Spleen (tissue), 7 donors: ENCODE data around the gene CLEC11A.

ENCODE experiments used
- POLR2AphosphoS5 ChIP-seq, 3 donors: sonication (generic); formaldehyde crosslinking; IDR thresholded peaks; one replicate each; pipeline ENCODE4 v1.5.1; 2017; ENCODE audit warnings: antibody characterized with exemption in 3 of 3
- TF ChIP-seq, protein P1 (sequence below), 11 experiments: fragments of 200-600 bp in 7 of 11; fragments of 450-650 bp in 4 of 11; sonication (generic) in 4 of 11; IDR thresholded peaks in 8 of 11; conservative IDR thresholded peaks in 3 of 11; 1 replicate in 7 of 11; 2 replicates in 4 of 11; pipeline versions ENCODE4 v1.4.0 to v1.8.0; 2016 to 2021; ENCODE audit warnings: antibody characterized with exemption in 11 of 11, inconsistent platforms in 4 of 11, mild to moderate bottlenecking in 1 of 11
- donor health status: DM: no; HTN: no; CAD: no; lungs with moderate emphysema.
- donor health status: DM: no; HTN: no; CAD: no.
- donor health status: DM: no; HTN: no; CAD: no.

DNA sequence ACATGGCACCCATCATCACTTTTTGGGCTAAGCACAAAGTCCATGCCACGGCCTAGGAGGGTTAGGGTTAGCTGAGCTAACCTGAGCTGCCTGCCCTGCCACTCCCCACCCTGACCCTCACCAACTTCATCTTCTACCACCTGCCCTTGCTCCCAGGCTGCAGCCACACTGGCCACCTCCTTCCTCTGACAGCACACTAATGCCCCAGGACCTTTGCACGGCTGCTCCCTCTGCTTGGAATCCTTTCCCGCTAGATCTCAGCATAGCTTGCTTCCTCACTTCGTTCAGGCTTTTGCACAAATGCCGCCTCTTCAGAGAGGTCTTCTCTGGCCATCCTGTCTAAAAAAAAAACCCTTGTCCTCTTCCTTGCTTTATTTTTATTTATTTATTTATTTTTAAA lies 16.8 kb upstream of the CLEC11A start:
- TF ChIP-seq, protein P1, sequence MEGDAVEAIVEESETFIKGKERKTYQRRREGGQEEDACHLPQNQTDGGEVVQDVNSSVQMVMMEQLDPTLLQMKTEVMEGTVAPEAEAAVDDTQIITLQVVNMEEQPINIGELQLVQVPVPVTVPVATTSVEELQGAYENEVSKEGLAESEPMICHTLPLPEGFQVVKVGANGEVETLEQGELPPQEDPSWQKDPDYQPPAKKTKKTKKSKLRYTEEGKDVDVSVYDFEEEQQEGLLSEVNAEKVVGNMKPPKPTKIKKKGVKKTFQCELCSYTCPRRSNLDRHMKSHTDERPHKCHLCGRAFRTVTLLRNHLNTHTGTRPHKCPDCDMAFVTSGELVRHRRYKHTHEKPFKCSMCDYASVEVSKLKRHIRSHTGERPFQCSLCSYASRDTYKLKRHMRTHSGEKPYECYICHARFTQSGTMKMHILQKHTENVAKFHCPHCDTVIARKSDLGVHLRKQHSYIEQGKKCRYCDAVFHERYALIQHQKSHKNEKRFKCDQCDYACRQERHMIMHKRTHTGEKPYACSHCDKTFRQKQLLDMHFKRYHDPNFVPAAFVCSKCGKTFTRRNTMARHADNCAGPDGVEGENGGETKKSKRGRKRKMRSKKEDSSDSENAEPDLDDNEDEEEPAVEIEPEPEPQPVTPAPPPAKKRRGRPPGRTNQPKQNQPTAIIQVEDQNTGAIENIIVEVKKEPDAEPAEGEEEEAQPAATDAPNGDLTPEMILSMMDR (IDR thresholded peaks at IDR 0.05 in 8 of 11, conservative IDR thresholded peaks at IDR 0.05 in 3 of 11) = no peak
- no peak for TF ChIP-seq POLR2AphosphoS5 (IDR thresholded peaks at IDR 0.05)
